NCI-H2196 treated with DMSO at 0.1 percent for 48 hours (cell line): ENCODE measurements around the gene FKBP2.

Experiments used
- DNase-seq: peaks from one replicate; lab custom pipeline; 2025; ENCODE audit not compliant: unreplicated experiment; lab: John Stamatoyannopoulos, UW

Gene FKBP2

GRCh38 chr11:64283092-64283491 lies 42.2 kb downstream of the FKBP2 start:
- no peak for DNase-seq

- peak; percentile 84 for DNase-seq
These were observed 43.4 kb downstream of the FKBP2 start, which contains the start of gene BAD for GRCh38 chr11:64284048-64284961. Gene BAD (minus strand): TSS chr11:64284665. CDS start chr11:64284368, 297 bp downstream.

DNA sequence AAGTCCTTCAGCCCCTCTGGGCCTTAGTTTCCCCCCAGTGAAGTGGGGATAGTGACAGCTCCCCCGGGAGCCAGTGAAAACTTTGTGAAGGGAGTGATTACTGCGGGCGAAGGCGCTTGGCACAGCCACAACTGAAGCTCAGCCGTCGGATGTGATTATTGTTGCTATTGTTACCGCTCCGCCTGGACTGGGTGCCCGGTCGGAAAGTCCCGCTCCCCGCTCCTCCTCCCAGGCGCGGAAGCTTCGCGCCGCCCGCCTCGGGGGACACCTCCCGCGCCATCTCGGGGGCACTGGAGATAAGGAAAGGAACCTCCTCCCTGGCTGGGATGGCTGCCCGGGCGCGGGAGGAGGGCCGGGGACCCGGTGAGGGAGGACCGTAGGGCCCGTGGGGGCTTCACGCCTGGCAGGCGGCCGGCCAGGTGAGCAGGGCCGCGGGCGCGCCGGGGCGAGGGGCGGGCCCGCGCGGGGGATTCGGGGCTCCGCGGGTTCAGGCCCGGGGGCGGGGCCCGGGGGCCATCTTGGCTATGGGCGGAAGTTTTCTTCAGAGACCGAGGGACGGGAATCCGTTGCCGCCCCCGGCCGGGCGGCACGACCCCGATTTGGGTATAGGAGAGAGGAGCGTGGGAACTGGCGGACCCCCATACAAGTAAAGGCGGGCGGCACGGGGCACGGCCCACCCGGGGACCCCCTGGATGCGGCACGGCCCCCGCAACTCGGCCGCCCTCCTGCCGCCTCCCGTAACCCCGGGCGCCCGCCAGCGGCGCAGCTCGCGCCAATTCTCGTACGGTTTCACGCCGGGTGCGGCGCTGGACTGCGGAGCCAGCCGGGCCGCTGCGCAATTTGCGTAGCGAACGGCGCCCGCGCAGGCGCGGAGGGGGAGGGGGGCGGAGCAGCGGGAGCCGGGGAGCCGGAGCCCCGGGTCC lies 44.3 kb downstream of the FKBP2 start, which contains the start of gene GPR137:
TSS of gene GPR137 (plus strand) at position 887 of the 923 bp plus-strand sequence. CDS start 677 bp downstream, outside the sequence.
- DNase-seq, result peak; percentile 61

DNA sequence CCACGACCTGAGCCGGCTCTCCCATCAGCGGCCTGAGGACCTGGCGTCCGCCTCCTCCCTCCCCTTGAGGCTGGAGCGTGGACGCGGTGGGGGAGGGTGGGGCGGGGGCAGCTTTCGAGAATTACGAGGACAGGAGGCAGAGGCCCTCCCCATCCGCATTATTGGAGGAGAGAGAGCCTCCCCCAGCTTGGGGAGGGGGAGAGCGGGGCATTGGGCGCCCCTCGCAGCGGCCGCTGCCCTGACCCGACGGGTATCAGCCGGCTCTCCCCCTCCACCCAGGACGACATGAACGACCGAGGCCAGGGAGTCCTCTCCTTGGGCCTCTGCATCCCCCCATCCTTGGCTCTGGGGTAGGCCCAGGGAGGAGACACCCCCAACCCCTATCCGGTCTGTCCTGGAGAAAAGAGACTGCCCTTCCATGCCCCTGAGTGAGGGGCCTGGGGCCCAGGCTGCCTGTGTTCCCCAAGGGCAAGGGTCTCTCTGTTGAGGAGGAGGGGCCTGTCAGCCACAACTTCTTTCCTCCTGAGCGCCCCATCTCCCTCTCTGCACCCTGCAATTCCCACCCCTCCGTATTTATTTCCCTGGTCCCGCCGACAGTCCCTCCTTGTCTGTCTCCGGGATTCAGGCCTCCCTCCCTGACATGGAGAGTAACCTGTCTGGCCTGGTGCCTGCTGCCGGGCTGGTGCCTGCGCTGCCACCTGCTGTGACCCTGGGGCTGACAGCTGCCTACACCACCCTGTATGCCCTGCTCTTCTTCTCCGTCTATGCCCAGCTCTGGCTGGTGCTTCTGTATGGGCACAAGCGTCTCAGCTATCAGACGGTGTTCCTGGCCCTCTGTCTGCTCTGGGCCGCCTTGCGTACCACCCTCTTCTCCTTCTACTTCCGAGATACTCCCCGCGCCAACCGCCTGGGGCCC lies 45.2 kb downstream of the FKBP2 start:
- DNase-seq, result peak; percentile 54

GRCh38 chr11:64286801-64287159 lies 45.9 kb downstream of the FKBP2 start:
- no peak for DNase-seq

GRCh38 chr11:64287676-64288352 lies 46.9 kb downstream of the FKBP2 start:
- no peak for DNase-seq

- no peak for DNase-seq
These were observed 47.5 kb downstream of the FKBP2 start for GRCh38 chr11:64288353-64288750.

- DNase-seq, result no peak
These were observed 48.2 kb downstream of the FKBP2 start for GRCh38 chr11:64289002-64289564.

- DNase-seq, result no peak
These were observed 49.7 kb downstream of the FKBP2 start for GRCh38 chr11:64290352-64291261.

DNA sequence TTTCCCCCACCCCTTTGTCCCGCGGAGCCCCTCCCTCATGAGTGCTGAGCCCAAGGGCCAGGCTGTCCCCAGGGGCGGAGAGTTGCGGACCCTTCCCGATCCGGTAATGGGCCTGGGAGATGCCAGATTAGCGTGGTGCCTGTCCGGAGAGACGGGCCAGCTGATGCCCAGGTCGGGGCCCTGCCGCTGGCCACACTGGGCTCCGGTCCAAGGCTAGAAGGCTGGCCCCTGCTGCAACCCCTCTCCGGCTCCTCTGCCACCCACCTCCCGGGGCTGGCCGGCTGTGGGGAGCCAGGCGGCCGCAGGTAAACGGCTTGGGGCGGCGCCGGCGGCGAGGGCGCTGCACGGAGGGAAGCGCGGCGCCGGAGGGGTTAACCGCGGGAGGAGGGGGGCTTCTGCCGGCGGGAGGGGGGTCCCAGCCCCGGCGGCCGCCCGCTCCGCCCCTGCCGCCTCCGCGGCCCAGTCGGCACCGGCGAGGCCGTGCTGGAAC lies 50.4 kb downstream of the FKBP2 start, which contains the start of gene KCNK4:
TSS of gene KCNK4 (plus strand) at position 41 of the 490 bp plus-strand sequence. CDS start 1,717 bp downstream, outside the sequence.
- DNase-seq, result no peak

DNA sequence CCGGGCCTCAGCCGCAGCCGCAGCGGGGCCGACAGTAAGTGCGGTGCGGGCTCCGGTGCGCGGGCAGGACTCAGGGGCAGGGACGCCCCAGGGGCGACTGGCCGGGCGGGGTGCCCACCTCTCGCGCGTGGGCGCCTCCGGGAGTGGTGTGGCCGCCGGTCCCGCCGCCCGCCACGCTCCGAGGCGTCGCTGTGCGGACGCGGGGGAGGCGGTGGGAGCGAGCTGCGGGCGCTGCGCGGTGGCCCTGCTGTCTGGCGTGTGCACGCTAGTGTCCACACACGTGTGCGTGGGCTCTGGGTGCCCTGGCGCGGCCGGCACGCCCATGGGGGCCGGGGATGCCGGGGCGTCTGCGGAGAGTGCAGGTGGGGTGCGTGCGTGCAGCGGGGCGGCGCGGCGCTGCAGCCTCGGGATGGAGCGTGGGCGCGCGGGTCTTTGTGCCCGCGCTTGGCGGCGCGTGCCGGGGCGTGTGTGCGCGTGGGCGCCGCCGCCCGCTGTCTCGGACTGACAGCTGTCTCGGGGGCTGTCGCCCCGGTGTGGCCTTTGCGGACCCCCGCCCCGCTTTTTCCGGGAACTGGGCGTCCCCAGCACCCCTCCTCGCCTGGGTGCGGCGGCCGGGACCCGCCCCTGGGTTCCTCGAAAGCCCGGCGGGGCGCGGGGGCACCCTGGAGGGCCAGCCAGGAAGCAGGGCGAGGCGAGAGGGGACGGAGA lies 51.0 kb downstream of the FKBP2 start:
- DNase-seq, result no peak

- no peak for DNase-seq
These were observed 51.8 kb downstream of the FKBP2 start for GRCh38 chr11:64292460-64293254.
